HepG2 (cell line): ENCODE measurements around the gene PIGA. TPM values are rescaled to one million over a fixed set of nuclear protein-coding genes. Genes with fewer than 3 reads are reported as not detected.
A peak's percentile ranks its signal among the peaks of the same experiment; 100 is the strongest.

Experiments used
- HNRNPL ChIP-seq: fragments of 200-400 bp; formaldehyde crosslinking; IDR thresholded peaks from 2 replicates; pipeline ENCODE4 v1.6.1; 2017; ENCODE audit warnings: mild to moderate bottlenecking, low read depth, low read length
- HNRNPUL1 ChIP-seq: fragments of 200-400 bp; formaldehyde crosslinking; IDR thresholded peaks from 2 replicates; pipeline ENCODE4 v1.6.1; 2017; ENCODE audit warnings: low read depth, mild to moderate bottlenecking, low read length, moderate library complexity
- KLF16 ChIP-seq, 2 experiments: sonication (generic) in 1 of 2; formaldehyde crosslinking in 1 of 2; IDR thresholded peaks; 2 replicates each; pipeline versions ENCODE4 v1.6.1 to v1.8.0; 2016 to 2023; ENCODE audit warnings: missing genetic modification reagents in 2 of 2, missing compliant biosample characterization in 1 of 2
- KMT2B ChIP-seq: IDR thresholded peaks from 2 replicates; pipeline ENCODE4 v1.6.1; 2016; ENCODE audit warnings: missing genetic modification reagents, missing compliant biosample characterization
- MAX ChIP-seq: IDR thresholded peaks from 2 replicates; pipeline ENCODE4 v1.6.1; 2012; ENCODE audit warnings: inconsistent platforms
- NFYB ChIP-seq: sonication (generic); formaldehyde crosslinking; IDR thresholded peaks from 2 replicates; pipeline ENCODE4 v1.4.0; 2020; ENCODE audit warnings: missing genetic modification reagents
- POGZ ChIP-seq: sonication (generic); formaldehyde crosslinking; IDR thresholded peaks from 2 replicates; pipeline ENCODE4 v1.4.0; 2020; ENCODE audit warnings: mild to moderate bottlenecking, missing genetic modification reagents
- SMAD3 ChIP-seq: sonication (generic); formaldehyde crosslinking; IDR thresholded peaks from 2 replicates; pipeline ENCODE4 v1.4.0; 2020; ENCODE audit warnings: missing genetic modification reagents
- TBL1XR1 ChIP-seq: fragments of 150-350 bp; IDR thresholded peaks from 2 replicates; pipeline ENCODE4 v1.6.1; 2014; ENCODE audit warnings: borderline replicate concordance, low read length; ENCODE audit not compliant: partially characterized antibody
- ZNF343 ChIP-seq: sonication (generic); formaldehyde crosslinking; IDR thresholded peaks from 2 replicates; pipeline ENCODE4 v1.4.0; 2020; ENCODE audit warnings: mild to moderate bottlenecking, missing genetic modification reagents
- ZNF382 ChIP-seq: sonication (generic); formaldehyde crosslinking; IDR thresholded peaks from 2 replicates; pipeline ENCODE4 v1.5.0; 2020; ENCODE audit warnings: missing genetic modification reagents, mild to moderate bottlenecking, borderline replicate concordance
- ZNF484 ChIP-seq: sonication (generic); formaldehyde crosslinking; IDR thresholded peaks from 2 replicates; pipeline ENCODE4 v1.5.1; 2020; ENCODE audit warnings: mild to moderate bottlenecking, low read depth, missing genetic modification reagents, borderline replicate concordance
- ZNF660 ChIP-seq: sonication (generic); formaldehyde crosslinking; IDR thresholded peaks from 2 replicates; pipeline ENCODE4 v1.5.1; 2020; ENCODE audit warnings: mild to moderate bottlenecking, low read depth, missing genetic modification reagents, borderline replicate concordance
- ZNF891 ChIP-seq: sonication (generic); formaldehyde crosslinking; IDR thresholded peaks from 2 replicates; pipeline ENCODE4 v1.5.0; 2020; ENCODE audit warnings: mild to moderate bottlenecking, missing genetic modification reagents
- polyA plus RNA-seq, 8 experiments: library from polyadenylated mRNA; depleted of rRNA in 3 of 8; stranded (reverse) in 7 of 8; unstranded in 1 of 8; fragments of >200 nt; fragmentation: Illumina TruSeq in 4 of 8; extraction: Trizol in 4 of 8; gene quantifications; 2 replicates each; pipeline versions ENCODE4 v1.2.1 to v1.2.3, GENCODE V29; 2011 to 2016; ENCODE audit warnings: low read depth in 4 of 8, missing spikeins in 1 of 8, mixed read lengths in 1 of 8; ENCODE audit not compliant: insufficient read depth in 1 of 8
- total RNA-seq, 5 experiments: library from RNA; depleted of rRNA; stranded (reverse); fragments of >200 nt; fragmentation: Illumina TruSeq; extraction: Trizol; gene quantifications; 2 replicates each; pipeline ENCODE4 v1.2.3, GENCODE V29; 2016; ENCODE audit warnings: low read depth in 1 of 5
- TF ChIP-seq, protein P1 (sequence below): sonication (generic); formaldehyde crosslinking; IDR thresholded peaks from 2 replicates; pipeline ENCODE4 v1.5.1; 2020; ENCODE audit warnings: mild to moderate bottlenecking, missing genetic modification reagents, borderline replicate concordance
- TF ChIP-seq, protein P2 (sequence below), 2 experiments: sonication (generic) in 1 of 2; formaldehyde crosslinking in 1 of 2; IDR thresholded peaks; 2 replicates each; pipeline versions ENCODE4 v1.6.1 to v1.9.0; 2014 to 2022; ENCODE audit warnings: antibody characterized with exemption in 1 of 2, borderline replicate concordance in 1 of 2, inconsistent platforms in 1 of 2, low read depth in 1 of 2, missing genetic modification reagents in 1 of 2

The PIGA gene
- total and polyA plus RNA-seq, 2 of the 13 experiments (the other 11 are each of a cell fraction or from before 2014, with no cell fraction given), result 6.0 to 13.0 TPM

DNA sequence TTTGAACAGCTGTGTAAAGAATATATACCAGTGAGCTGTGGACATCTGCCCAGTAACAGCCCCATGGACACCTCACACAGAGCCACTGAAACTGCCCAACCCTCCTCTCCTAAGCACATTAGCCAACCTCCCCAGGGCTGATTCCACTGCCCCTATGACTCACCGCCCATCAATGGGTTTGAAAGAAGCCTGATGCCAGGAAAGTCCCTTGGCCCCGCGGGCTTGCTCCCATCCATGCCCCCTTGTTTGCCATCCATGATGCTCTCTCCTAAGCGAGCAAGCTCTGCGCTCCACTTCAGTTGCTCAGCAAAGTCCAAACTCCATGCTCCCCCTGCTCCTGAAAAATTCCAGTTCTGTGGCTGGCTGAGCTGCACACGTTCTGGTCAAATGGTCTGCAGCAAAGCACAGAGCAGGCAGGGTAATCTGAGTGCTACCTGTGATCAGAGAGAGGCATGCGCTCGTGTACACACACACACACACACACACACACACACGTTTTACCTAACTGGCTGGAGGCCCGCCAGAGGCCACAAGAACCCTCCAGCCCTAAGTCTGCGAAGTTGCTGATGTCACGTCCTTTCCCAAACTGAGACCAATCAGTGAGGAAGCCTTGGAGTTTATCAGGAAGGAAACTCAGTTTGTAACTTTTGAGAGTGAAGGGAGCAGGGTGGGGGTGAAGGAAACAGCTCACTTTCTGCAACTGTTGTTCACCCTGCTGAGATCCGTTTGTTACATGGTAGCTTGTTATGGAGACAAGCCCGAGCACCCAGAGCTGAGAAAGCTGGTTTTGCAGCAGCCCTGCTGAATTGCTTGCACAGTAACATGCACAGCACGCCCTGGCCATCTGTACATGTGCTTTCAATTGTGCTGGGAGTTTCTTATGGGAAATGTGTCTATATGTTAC lies 65.5 kb downstream of the PIGA start, which contains the start of gene ASB9 (continued):
- TF ChIP-seq, protein P1, sequence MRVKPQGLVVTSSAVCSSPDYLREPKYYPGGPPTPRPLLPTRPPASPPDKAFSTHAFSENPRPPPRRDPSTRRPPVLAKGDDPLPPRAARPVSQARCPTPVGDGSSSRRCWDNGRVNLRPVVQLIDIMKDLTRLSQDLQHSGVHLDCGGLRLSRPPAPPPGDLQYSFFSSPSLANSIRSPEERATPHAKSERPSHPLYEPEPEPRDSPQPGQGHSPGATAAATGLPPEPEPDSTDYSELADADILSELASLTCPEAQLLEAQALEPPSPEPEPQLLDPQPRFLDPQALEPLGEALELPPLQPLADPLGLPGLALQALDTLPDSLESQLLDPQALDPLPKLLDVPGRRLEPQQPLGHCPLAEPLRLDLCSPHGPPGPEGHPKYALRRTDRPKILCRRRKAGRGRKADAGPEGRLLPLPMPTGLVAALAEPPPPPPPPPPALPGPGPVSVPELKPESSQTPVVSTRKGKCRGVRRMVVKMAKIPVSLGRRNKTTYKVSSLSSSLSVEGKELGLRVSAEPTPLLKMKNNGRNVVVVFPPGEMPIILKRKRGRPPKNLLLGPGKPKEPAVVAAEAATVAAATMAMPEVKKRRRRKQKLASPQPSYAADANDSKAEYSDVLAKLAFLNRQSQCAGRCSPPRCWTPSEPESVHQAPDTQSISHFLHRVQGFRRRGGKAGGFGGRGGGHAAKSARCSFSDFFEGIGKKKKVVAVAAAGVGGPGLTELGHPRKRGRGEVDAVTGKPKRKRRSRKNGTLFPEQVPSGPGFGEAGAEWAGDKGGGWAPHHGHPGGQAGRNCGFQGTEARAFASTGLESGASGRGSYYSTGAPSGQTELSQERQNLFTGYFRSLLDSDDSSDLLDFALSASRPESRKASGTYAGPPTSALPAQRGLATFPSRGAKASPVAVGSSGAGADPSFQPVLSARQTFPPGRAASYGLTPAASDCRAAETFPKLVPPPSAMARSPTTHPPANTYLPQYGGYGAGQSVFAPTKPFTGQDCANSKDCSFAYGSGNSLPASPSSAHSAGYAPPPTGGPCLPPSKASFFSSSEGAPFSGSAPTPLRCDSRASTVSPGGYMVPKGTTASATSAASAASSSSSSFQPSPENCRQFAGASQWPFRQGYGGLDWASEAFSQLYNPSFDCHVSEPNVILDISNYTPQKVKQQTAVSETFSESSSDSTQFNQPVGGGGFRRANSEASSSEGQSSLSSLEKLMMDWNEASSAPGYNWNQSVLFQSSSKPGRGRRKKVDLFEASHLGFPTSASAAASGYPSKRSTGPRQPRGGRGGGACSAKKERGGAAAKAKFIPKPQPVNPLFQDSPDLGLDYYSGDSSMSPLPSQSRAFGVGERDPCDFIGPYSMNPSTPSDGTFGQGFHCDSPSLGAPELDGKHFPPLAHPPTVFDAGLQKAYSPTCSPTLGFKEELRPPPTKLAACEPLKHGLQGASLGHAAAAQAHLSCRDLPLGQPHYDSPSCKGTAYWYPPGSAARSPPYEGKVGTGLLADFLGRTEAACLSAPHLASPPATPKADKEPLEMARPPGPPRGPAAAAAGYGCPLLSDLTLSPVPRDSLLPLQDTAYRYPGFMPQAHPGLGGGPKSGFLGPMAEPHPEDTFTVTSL, result peak; percentile 53; the same call in 1 of the 2 replicates
- TF ChIP-seq ZNF382 (CRISPR knock-in tag) (no peak), KLF16 (CRISPR knock-in tag; IDR thresholded peaks at IDR 0.05) (0 out of 4 replicates have a peak, but pooled peaks of 1 of the 2 experiments have one; percentile 14), ZNF660 (CRISPR knock-in tag) (no peak), SMAD3 (no peak), ZNF343 (CRISPR knock-in tag) (0 out of 2 replicates have a peak, but pooled peaks have one; percentile 40), ZNF891 (no peak), MAX (peak; percentile 71), POGZ (CRISPR knock-in tag) (no peak; the same call in 1 of the 2 replicates), NFYB (CRISPR knock-in tag) (peak; percentile 54; the same call in 1 of the 2 replicates), HNRNPUL1 (no peak), TBL1XR1 (no peak), KMT2B (0 out of 2 replicates have a peak, but pooled peaks have one; percentile 15), HNRNPL (peak; percentile 66; the same call in 1 of the 2 replicates), ZNF484 (CRISPR knock-in tag) (no peak)
- TF ChIP-seq, protein P2, sequence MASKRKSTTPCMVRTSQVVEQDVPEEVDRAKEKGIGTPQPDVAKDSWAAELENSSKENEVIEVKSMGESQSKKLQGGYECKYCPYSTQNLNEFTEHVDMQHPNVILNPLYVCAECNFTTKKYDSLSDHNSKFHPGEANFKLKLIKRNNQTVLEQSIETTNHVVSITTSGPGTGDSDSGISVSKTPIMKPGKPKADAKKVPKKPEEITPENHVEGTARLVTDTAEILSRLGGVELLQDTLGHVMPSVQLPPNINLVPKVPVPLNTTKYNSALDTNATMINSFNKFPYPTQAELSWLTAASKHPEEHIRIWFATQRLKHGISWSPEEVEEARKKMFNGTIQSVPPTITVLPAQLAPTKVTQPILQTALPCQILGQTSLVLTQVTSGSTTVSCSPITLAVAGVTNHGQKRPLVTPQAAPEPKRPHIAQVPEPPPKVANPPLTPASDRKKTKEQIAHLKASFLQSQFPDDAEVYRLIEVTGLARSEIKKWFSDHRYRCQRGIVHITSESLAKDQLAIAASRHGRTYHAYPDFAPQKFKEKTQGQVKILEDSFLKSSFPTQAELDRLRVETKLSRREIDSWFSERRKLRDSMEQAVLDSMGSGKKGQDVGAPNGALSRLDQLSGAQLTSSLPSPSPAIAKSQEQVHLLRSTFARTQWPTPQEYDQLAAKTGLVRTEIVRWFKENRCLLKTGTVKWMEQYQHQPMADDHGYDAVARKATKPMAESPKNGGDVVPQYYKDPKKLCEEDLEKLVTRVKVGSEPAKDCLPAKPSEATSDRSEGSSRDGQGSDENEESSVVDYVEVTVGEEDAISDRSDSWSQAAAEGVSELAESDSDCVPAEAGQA (IDR thresholded peaks at IDR 0.05; ENCODE audit: low read depth), result no peak
- TF ChIP-seq, protein P2 (CRISPR knock-in tag; IDR thresholded peaks at IDR 0.05; ENCODE audit: borderline replicate concordance), result no peak
